Subcutaneous adipose tissue (tissue), 4 donors: ENCODE results near the gene PCBP4. TPM values are rescaled to one million over a fixed set of nuclear protein-coding genes. Genes with fewer than 3 reads are reported as not detected.

ENCODE experiments used
- total RNA-seq, 4 donors: library from RNA; depleted of rRNA; stranded (reverse); fragments of >200 nt; gene quantifications; one replicate each; pipeline ENCODE4 v1.1.0, GENCODE V29; 2016
- TF ChIP-seq, protein P1 (sequence below): fragments of 450-650 bp; IDR thresholded peaks from one replicate; pipeline ENCODE4 v1.5.1; 2016; ENCODE audit warnings: low read depth, mild to moderate bottlenecking, control low read depth, antibody characterized with exemption, moderate library complexity

The PCBP4 gene
- total RNA-seq, 4 donors from 2014 or later, result 10.8 to 39.9 (median 19.0) TPM

DNA sequence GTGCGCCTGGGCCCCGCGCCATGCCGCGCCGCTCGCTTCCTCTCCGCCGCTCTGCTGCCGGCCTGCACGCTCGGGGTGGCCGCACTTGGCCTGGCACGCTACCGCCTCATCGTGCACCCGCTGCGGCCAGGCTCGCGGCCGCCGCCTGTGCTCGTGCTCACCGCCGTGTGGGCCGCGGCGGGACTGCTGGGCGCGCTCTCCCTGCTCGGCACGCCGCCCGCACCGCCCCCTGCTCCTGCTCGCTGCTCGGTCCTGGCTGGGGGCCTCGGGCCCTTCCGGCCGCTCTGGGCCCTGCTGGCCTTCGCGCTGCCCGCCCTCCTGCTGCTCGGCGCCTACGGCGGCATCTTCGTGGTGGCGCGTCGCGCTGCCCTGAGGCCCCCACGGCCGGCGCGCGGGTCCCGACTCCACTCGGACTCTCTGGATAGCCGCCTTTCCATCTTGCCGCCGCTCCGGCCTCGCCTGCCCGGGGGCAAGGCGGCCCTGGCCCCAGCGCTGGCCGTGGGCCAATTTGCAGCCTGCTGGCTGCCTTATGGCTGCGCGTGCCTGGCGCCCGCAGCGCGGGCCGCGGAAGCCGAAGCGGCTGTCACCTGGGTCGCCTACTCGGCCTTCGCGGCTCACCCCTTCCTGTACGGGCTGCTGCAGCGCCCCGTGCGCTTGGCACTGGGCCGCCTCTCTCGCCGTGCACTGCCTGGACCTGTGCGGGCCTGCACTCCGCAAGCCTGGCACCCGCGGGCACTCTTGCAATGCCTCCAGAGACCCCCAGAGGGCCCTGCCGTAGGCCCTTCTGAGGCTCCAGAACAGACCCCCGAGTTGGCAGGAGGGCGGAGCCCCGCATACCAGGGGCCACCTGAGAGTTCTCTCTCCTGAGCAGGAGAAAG lies 11.1 kb downstream of the PCBP4 start:
- TF ChIP-seq, protein P1, sequence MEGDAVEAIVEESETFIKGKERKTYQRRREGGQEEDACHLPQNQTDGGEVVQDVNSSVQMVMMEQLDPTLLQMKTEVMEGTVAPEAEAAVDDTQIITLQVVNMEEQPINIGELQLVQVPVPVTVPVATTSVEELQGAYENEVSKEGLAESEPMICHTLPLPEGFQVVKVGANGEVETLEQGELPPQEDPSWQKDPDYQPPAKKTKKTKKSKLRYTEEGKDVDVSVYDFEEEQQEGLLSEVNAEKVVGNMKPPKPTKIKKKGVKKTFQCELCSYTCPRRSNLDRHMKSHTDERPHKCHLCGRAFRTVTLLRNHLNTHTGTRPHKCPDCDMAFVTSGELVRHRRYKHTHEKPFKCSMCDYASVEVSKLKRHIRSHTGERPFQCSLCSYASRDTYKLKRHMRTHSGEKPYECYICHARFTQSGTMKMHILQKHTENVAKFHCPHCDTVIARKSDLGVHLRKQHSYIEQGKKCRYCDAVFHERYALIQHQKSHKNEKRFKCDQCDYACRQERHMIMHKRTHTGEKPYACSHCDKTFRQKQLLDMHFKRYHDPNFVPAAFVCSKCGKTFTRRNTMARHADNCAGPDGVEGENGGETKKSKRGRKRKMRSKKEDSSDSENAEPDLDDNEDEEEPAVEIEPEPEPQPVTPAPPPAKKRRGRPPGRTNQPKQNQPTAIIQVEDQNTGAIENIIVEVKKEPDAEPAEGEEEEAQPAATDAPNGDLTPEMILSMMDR, result no peak

DNA sequence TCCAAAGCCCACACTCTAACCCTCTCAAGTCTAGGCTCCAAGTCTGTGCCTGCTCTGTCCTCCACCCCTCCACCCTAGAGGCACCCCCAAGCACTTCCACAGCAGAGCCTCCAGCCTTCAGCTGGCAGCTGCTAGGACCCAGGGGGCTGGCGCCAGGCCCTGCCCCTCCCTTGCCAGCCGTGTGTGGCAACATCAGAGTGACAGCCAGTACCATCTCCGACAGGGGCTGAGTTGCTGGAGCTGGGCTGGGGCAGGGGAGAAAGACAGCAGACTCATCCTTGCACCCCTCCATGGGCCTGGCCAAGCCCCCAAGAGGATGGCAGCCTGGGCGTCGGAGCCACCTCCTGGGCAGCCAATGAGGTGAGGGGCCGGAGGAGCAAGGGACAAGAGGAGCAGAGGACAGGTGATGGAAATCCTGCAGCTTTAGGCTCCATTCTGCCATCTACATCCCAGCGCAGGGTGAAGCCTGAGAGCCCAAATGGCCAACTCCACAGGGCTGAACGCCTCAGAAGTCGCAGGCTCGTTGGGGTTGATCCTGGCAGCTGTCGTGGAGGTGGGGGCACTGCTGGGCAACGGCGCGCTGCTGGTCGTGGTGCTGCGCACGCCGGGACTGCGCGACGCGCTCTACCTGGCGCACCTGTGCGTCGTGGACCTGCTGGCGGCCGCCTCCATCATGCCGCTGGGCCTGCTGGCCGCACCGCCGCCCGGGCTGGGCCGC lies 11.9 kb downstream of the PCBP4 start, which contains the start of gene GPR62:
GPR62 (plus strand) TSS at position 207 of the 718 bp plus-strand sequence; CDS start at position 479, 272 bp downstream.
- TF ChIP-seq, protein P1, result no peak

DNA sequence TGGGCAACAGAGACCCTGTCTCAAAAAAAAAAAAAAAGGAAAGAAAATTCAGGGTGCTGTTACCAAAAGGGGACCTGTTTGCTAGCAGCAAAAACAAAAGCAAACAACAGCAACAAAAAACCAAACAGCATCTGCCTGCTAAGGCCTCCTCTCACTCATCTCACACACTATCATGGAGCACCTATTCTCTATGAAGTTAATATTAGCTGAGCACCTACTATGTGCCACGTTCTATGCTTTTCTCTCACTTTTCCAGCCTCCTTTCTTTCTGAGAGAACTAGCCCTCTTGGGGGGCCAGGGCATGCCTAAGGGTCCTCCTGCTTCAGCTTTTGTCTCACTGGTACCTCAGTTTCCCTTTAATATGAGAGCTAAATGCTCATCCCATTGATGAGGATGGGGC lies 12.5 kb downstream of the PCBP4 start:
- TF ChIP-seq, protein P1, result no peak

DNA sequence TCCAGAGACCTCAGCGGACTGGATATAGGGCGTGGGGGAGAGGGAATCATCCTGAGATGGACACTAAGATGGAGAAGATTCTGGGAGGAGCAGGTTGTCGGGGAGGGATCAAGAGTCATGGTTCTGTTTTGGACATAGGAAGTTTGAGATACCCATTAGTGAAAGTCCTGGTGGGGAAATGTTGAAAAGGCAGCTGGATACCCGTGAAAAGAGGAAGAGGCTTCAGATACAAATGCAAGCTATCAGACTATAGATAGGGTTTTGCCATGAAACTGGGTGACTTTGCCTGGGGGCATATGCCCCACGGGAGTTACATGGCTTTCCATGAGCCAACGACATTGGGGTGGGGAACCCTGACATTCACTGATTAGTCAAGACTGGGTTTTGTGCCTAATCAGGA lies 13.1 kb downstream of the PCBP4 start:
- TF ChIP-seq, protein P1, result no peak

DNA sequence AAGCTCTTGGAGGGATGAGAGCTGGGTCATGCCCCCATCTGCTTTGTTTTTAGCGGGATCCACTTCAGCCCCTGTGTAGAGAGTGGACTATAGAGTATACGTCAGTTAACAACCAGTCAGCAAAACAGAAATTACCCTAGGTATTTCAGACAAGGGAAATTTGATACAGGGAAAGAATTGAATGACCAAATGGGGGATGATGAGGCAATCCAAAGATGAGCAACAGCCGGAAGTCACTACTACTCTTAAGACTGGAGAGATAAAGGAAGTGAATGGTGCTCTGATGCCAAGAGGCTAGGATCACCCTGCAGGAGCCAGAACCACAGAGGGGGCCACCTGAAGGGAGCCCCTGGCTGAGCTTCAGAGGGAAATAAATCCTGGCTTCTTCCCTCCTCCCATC lies 13.8 kb downstream of the PCBP4 start:
- TF ChIP-seq, protein P1, result no peak

DNA sequence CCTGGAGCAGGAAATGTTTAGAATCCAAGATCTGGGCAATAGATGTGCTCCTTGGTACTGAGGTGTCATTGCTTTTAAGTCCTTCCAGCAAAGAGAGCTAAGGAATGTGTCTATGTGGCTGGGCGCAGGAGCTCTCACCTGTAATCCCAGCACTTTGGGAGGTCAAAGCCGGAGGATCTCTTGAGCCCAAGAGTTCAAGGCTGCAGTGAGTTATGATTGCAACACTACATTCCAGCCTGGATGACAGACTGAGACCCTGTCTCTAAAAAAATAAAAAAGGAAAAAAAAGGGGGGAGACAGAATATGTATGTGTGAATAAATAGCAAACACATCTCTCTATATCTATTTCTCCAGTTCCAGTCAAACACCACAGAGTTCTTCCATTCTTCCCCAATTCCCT lies 16.4 kb downstream of the PCBP4 start:
- TF ChIP-seq, protein P1, result no peak

DNA sequence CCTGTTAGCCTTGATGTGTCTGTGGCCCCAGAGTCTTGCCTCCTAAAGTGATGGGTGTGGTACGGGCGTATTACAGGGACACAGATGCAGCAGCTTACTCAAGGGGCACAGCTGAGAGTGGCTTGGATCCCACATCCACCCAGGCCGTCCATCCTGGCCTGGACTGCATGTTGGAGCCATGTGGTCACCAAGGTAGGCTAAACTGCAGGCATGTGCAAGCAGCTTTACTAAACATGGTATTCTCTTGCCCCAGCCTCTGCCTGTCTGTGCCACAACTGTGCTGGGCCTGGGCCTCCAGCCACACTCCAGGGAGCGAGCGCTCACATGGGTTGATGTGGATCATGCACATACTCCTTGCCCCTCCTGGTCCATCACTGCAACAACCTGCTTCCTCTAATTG lies 18.1 kb downstream of the PCBP4 start:
- TF ChIP-seq, protein P1, result no peak
